Middle frontal gyrus (tissue), 1 donor: ENCODE measurements around the gene SIGLEC7.
A peak's percentile ranks its signal among the peaks of the same experiment; 100 is the strongest.

Source experiments
- DNase-seq: peaks from one replicate; pipeline ENCODE4 v3.0.0-alpha.2; 2015; ENCODE audit warnings: low spot score; ENCODE audit errors: extremely low spot score

The SIGLEC7 gene

GRCh38 chr19:51168564-51169282 is 26.6 kb downstream of the SIGLEC7 start:
- DNase-seq: no peak

DNA sequence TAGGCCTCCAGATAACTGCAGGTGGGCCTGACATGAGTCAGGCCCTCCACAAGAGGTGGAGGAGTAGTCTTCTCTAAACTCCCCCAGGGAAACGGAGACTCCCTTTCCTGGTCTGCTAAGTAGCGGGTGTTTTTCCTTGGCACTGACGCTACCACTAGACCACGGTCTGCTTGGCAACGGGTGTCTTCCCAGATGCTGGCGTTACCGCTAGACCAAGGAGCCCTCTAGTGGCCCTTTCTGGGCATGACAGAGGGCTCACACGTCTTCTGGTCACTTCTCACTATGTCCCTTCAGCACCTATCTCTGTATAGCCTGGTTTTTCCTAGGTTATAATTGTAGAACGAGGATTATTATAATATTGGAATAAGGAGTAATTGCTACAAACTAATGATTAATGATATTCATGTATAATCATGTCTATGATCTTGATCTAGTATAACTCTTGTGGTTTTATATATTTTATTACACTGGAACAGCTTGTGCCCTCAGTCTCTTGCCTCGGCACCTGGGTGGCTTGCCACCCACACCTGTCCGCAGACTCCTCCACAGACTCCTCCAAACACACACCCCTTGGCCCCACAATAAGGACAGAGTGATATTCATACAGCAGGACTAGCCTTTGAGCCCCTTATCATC is 27.3 kb downstream of the SIGLEC7 start:
- DNase-seq: peak; percentile 16

DNA sequence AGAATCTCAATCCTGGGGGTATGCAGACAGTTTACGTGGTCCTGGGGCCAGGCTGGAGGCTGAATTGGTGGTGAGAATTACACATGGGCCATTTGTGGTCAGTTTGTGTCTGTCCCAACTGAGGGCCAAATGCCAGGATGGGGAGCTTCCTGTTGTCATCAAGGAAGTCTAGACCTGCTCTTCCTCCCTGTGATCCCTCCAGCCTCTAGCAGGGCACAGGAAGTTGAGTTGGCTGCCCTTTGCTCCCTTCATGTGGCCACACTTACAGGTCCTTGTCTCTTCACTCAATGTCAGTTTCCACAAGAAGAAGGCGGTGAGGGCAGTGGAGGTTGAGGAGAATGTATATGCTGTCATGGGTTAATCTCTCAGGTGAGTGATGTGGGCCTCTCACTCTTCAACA is 30.1 kb downstream of the SIGLEC7 start:
- no peak for DNase-seq

- DNase-seq: no peak
These were observed 31.6 kb downstream of the SIGLEC7 start for GRCh38 chr19:51173681-51174080.

GRCh38 chr19:51179256-51179655 is 37.2 kb downstream of the SIGLEC7 start:
- DNase-seq: no peak

DNA sequence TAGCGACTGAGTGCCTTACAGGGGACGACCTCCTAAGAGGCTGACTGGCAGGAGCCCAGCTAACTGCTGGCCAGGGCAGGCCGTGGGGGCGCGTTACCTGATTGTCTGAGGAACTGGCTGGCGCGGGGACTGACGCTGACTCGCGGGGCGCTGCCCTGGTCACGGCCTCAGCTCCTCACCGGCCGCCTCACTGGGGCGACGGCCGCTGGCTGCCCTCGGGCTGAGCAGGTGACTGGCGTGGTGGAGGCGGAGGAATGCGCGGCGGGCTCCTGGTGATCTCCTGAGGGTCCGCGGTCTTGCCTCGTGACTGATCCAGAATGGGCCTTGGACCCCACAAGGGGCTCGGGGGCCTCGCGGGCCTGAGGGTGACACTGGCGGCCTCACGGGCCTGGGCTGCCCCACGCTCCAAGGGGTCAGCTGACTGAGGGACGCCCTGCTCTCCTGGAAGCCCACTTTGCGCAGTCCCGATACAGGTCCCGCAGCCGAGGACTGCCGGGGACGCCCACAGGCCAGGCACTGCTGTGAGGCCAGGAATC is 39.3 kb downstream of the SIGLEC7 start:
- DNase-seq: no peak

DNA sequence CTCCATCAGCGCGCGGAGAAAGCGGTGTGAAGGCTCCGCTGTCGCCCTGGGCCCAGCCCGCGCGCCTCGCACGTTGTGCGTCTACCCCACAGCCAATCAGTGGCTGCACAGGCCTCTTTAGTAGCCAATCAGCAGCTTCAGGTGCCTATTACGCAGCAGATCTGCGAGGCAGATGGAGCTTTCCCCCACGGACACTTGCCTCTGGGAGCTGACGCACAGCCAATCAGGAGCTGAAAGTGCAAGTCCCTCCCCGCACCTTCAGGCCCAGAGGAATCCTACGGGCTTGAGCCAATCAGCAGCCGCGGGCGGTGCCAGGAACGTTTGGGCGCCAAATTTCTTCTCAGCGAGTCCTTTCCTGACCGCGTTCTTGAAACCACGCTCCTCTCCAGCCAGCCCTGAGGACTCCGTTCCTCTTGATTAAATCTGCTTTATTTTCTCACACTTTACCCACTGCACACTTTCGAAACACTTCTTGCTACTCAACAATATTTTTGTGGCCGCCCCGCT is 39.9 kb downstream of the SIGLEC7 start:
- DNase-seq: no peak

DNA sequence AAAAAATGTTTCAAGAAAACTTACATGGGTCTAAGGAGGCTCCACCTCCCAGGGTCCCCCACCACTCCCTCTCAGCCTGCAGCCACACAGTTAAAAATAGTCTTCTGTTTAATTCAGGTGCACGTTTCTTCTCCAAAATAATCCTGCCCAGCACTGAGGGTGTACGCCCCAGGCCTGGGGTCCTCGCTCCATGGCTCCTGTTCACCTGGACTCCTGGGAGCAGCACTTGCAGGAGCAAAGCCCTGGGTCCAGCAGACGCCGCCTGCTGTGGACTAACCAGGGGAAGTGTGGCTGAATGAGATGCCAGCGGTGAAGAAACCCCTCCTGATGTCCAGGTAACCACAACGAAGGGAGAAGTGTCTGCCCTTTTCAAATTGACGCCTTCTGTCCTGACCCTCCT is 41.5 kb downstream of the SIGLEC7 start:
- no peak for DNase-seq

DNA sequence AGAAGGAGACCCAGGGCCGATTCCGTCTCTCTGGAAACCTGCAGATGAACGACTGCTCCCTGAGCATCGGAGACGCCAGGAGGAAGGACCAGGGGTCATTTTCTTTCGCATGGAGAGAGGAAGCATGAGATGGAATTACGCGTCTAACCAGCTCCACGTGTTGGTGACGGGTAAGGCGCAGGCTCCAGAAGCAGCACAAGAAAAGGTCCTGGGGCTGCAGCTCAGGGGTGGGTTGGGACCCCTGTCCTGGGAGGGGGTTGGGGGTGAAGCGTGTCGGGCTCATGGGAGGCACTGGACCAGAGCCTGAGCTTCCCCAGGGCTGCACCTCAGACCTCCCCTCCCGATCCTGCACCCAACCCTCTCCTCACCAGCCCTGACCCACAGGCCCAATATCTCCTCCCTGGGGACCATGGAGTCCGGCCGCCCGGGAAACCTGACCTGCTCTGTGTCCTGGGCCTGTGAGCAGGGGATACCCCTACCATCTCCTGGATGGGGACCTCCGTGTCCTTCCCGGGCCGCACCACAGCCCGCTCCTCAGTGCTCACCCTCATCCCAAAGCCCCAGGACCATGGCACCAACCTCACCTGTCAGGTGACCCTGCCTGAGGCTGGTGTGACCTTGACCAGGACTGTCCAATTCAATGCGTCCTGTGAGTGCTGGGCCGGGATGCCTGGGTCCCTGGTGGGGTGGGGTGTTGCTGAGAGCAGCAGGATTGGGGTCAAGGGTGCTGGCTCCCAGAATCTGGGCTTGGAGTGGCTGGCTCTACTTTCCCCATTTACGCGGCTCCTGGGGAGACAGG is 43.2 kb downstream of the SIGLEC7 start:
- no peak for DNase-seq

- DNase-seq: no peak
These were observed 43.7 kb downstream of the SIGLEC7 start for GRCh38 chr19:51185868-51186215.

DNA sequence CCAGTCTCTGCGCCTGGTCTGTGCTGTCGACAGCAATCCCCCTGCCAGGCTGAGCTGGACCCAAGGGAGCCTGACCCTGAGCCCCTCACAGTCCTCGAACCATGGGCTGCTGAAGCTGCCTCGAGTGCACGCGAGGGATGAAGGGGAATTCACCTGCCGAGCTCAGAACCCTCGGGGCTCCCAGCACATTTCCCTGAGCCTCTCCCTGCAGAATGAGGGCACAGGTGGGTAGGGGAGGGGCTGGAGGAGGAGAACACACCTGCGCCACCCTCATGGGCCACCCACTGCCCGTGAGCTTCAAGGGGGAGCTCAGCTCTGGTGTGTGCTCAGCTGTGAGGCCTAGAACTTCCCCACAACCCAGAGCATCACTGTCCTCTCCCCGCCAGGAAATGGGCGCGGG is 44.2 kb downstream of the SIGLEC7 start:
- DNase-seq: no peak

DNA sequence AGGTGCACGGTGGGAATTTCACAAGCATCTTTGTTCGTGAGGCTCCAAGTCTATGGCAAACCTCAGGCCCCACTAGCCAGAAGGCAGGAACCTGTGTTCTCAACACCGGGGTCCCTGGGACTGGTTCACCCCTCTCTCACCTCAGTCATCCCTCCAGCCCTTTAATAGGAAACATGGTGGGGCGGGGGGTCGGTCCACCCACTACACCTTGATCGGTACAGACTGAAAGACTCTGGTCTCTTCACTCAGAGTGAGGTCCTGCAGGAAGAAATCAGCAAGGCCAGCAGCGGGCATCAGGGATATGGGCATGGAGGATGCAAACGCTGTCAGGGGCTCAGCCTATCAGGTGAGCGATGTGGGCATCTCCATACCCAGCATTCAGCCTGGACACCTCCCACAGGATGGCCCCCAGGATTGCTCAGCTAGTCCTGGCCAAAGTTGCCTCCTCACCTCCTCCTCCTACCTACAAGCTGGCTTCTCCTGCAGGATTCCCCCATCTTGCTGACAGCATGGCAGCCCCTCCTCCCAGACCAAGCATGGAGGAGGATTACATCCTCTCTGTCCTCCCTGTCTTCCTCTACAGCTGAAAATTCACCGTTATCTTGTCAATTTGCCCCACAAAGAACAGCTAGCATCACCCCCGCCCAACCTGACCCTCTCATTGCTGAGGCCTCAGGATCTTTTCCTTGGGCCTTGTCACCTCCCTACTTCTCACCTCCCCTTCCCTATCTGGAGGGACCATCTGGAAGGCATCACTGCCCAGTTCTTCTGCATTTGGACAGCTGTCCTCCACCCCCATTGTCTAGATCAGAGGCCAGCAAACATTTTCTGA is 45.5 kb downstream of the SIGLEC7 start:
- no peak for DNase-seq

DNA sequence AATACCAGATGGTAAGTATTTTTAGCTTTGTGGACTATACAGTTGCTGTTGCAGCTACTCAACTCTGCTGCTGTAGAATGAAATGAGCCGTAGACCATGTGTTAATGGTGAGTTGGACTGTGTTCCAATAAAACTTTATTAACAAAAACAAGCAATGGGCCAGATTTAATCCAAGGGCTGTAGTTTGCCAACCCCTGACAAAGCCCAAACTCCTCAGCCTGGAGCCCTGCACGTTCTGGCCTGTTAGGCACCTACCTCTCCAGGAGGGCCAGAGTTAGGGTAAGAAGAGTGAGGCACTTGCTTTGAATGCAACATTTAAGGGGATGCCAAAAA is 46.1 kb downstream of the SIGLEC7 start:
- DNase-seq: no peak

- no peak for DNase-seq
These were observed 50.6 kb downstream of the SIGLEC7 start for GRCh38 chr19:51192689-51193088.

DNA sequence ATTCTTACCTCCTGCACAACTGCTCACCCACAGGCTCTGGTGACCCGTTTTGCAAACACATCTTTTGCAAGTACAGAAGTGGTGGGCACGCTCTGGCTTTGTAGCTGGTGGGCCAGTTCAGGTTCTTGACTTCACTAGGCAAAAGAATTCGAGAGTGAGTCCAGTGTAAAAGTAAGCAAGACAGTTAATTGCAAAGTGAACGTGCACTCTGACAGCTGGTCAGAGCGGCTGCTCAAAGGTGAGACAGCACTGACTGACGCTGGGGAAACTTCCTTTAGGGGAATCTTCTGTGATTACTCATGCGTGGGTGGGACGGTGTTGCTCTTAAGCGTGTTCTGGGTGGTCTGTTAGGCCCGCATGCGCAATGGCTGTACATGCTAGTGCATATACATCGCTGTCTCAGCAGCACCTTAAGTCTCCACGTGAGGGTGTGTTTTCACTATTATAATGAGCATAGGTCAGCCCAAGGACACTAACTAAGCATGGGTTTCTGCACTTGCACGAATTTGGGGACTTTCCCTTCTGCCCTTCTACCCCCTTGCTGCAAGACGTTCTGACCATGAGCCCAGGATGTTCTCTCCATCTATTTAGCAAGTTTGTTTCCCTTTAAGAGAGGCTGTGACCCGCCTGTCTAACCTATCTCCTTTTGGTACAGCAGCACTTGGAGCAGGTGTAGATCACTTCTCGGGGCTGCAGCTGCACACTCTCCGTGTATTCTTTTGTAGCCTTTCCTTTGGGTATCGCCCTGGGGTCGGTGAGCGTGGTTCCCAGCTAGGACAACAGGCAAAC is 52.6 kb downstream of the SIGLEC7 start:
- no peak for DNase-seq

DNA sequence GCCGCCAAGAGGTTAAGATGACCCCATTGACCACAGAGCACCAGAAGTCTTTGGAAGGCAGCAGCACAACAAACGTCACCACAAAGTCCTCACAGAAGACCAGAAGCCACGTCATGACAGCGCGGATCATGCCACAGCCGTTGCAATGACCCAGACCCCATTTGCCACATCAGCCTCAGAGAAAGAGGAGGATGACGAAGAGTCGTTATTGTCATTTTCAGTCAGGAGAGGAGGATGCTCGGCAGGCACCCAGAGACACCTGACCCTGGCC is 53.1 kb downstream of the SIGLEC7 start:
- no peak for DNase-seq

DNA sequence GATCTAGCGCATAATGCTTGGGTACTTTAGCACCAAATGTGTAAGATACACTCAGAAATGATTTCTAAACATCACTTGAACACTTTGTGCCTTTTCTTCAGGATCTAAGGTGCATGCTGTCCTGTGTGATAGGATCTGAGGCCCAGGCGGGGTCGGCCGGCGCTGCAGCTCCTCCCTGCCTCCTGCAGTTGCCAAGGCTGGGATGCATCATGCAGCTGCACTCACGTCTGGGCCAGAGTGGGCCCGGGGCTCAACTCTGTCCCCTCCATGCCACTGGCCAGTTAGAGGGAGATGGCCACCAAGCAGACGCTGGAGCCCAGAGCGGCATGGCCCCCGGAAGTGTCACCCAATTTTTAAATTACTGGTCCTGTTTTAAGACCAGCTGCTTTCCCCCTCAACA is 53.5 kb downstream of the SIGLEC7 start:
- DNase-seq: no peak

DNA sequence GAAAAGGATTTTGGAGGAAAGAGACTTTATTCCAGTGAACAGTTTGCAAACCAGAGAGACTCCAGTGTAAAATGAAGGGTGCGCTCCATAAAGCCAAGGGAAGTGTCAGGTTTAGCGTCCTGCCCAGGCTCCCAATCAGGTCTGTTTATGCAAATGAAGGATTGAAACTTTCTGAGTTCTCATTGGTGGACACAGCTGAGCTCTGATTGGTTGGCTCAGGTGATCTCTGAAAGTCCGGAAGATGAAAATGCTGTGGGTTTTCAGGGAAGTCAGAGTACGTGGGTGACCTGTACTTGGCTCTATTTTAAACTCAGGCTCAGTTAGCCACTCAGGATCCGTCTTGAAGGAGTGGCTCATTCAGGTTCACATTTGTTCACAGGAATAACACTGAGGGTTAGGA is 54.1 kb downstream of the SIGLEC7 start:
- DNase-seq: no peak

GRCh38 chr19:51198641-51199040 is 56.5 kb downstream of the SIGLEC7 start:
- no peak for DNase-seq

- DNase-seq: no peak
These were observed 58.1 kb downstream of the SIGLEC7 start for GRCh38 chr19:51200071-51200666.
